22Rv1 (cell line): Measurements from ENCODE around the gene TTLL7.

Source experiments
- ZFX ChIP-seq: fragments of 450-650 bp; IDR thresholded peaks from 2 replicates; pipeline ENCODE4 v1.6.1; 2017; ENCODE audit warnings: antibody characterized with exemption, borderline replicate concordance
- TF ChIP-seq, protein P1 (sequence below): fragments of 450-650 bp; IDR thresholded peaks from 2 replicates; pipeline ENCODE4 v1.5.1; 2017; ENCODE audit warnings: mild to moderate bottlenecking

DNA sequence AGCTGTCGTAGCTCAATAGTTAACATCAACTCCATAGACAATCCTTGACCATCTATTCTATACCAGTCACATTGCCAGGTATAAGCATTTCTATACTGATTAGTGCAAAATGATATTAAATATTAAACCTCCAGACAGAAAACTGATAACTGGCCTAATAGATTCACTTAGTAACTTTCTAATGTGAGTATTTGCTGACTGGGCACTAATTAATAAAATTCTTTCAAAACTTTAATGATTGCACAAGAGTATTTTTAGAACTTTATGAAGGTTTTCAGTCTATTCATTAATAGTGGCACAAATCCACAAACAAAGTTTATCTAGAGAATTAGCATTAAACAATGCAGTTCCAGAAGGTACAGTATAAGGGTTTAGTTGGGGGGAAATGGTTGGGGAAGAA, 79.1 kb downstream of the TTLL7 start:
- TF ChIP-seq ZFX = no peak
- TF ChIP-seq, protein P1, sequence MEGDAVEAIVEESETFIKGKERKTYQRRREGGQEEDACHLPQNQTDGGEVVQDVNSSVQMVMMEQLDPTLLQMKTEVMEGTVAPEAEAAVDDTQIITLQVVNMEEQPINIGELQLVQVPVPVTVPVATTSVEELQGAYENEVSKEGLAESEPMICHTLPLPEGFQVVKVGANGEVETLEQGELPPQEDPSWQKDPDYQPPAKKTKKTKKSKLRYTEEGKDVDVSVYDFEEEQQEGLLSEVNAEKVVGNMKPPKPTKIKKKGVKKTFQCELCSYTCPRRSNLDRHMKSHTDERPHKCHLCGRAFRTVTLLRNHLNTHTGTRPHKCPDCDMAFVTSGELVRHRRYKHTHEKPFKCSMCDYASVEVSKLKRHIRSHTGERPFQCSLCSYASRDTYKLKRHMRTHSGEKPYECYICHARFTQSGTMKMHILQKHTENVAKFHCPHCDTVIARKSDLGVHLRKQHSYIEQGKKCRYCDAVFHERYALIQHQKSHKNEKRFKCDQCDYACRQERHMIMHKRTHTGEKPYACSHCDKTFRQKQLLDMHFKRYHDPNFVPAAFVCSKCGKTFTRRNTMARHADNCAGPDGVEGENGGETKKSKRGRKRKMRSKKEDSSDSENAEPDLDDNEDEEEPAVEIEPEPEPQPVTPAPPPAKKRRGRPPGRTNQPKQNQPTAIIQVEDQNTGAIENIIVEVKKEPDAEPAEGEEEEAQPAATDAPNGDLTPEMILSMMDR = no peak
